SHP77 treated with DMSO at 0.1 percent for 48 hours (cell line): ENCODE data around the gene TSN.
"Not testable (repeated sequence)": the region's sequence is repeated elsewhere in the genome, so short reads cannot be mapped to it uniquely, and the experiment has no call there.

ENCODE experiments used
- DNase-seq: peaks from one replicate; lab custom pipeline; 2025; lab: John Stamatoyannopoulos, UW

TSN gene

GRCh38 chr2:121755237-121756111, at the start of gene TSN:
Gene TSN (plus strand): TSS chr2:121755651. CDS start chr2:121755780, 129 bp downstream.
- DNase-seq, result peak; percentile 80

GRCh38 chr2:121705958-121706357, 49.5 kb upstream of the TSN start:
- DNase-seq, result no peak

- no peak for DNase-seq
Measured at GRCh38 chr2:121707344-121707919, 48.0 kb upstream of the TSN start.

DNA sequence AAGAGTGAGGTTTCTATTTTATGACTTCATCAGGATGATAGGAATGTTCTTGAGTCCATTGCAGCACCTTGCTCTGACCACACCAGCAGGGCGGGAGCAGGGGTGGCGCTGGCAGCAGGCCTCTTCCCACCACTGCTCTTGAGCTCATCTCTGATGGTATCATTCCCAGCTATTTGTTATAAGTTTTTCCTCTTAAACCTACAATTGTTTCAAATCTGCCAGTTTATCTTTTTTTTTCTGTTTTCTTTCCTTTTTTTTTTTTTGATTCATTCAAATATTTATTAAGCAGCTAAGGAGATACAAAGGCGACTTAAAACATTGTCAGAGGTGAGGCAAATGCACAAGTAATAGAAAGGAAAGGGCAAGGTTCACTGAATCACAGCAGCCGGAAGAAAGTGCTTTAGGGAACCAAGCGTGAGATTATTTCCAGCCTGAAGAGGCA, 47.5 kb upstream of the TSN start:
- no peak for DNase-seq

DNA sequence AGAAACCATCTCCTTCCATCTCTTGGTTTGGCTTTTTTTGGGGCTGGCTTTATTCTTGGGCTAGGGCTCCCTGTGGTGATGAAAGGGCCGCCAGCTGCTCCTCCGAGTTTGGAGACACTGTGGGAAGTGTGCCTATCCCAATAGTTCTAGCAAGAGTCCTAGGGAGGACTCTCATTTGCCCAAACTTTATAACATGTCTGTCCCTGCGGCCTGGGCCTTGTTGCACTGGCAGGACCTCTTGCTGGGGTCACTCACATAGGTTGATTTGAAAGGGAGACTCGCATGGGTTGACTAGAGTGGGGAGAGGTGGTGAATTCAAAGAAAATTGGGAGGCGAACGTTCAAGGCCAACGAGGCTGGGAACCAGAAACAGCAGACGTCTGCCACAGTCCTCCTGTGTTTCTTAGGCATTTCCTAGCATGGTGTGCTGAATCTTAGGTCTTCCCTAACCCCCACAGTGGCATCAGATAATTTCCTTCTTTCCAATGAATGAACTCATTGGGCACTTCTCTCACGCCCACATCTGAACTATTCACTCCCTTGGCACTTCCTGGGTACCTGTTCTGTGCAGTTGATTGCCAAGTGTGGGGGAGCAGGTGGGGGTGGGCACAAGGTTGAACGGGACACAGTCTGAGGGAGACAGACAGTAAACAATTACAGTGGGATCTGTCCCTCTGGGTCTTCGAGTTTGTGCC, 45.5 kb upstream of the TSN start:
- DNase-seq, result no peak

DNA sequence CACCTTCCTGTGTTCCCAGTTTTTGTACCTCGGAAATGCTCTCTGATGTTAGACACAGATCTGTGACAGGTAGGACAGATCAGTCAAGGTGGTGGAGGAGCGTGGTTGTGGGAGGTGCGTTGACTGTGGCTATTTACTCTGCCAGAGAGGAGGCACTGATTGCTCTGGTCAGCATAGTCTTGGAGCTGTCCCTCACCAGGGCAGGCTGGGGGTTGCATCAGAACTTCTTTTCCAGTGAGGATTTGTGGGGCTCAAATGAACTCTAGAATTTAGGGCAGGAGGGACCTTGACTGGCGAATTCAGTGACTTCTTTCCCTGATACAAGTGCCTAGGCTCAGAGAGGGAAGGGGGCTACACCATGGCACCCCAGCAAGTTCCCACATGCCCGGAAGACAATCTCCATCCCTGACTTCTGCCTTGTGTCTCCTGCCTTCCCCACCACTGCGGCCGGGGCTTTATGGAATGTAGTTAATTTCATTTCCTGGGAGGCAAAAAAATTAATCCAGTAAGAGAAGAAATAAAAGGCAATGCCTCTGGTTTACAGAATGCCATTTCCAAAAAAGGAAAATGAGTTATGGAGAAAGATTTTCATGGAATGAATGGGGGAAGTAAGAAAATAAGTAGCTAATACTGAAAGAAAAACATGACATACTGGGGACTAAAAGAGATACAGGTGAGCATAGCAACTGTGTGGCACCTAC, 44.8 kb upstream of the TSN start:
- DNase-seq, result no peak

- DNase-seq, result not testable (repeated sequence)
Measured at GRCh38 chr2:121711481-121711880, 44.0 kb upstream of the TSN start.

GRCh38 chr2:121716126-121716525, 39.3 kb upstream of the TSN start:
- no peak for DNase-seq

DNA sequence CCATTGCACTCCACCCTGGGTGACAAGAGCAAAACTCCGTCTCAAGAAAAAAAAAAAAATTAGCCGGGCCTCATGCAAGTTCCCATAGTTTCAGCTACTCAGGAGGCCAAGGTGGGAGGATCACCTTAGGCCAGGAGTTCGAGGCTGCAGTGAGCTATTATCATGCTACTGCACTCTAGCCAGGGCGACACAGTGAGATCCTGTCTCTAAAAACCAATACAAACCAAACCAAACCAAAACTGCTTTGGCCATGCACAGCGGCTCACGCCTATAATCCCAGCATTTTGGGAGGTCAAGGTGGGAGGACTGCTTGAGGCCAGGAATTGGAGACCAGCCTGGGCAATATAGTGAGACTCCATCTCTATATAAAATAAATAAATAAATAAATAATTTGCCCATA, 37.9 kb upstream of the TSN start:
- DNase-seq, result no peak

- DNase-seq, result no peak
Measured at GRCh38 chr2:121721926-121722325, 33.5 kb upstream of the TSN start.

DNA sequence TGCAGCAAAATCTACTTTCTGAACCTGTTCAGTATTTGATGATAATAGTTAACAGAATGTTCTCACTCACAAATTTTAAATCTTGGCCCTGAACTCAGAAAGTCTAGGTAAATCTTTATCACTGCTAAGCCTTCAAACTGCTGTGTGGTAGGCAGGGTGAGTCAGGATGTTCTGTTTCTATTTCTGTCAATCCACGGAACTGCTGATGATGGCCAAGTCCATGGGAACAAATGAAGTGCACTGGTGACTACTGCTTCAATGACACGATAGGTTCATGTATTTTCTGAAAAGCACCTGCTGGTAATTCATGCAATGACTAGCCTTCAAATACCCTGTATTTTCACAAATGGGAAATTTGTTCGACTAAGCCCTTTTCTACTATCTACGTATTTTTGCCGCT, 33.0 kb upstream of the TSN start:
- DNase-seq, result no peak

GRCh38 chr2:121723316-121723715, 32.1 kb upstream of the TSN start:
- DNase-seq, result no peak

GRCh38 chr2:121727332-121727731, 28.1 kb upstream of the TSN start:
- DNase-seq, result no peak

DNA sequence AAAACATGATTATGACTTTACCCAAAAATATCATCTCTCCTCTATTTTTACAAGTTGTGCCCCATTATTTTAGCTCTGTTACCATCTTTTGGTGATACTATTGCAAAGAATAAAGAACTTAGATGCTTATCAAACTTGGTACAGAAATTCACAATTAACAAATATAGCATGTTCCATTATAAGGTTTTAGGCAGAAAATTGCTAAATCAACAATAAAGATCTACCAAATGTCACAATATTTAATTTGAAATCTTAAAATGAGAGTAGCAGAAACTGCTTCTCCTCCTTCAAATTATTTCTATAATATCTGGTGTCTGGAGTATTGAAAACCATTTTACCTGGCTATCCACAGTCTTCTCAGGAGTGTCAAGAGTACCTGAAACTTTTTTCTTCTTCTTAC, 27.5 kb upstream of the TSN start:
- DNase-seq, result no peak

DNA sequence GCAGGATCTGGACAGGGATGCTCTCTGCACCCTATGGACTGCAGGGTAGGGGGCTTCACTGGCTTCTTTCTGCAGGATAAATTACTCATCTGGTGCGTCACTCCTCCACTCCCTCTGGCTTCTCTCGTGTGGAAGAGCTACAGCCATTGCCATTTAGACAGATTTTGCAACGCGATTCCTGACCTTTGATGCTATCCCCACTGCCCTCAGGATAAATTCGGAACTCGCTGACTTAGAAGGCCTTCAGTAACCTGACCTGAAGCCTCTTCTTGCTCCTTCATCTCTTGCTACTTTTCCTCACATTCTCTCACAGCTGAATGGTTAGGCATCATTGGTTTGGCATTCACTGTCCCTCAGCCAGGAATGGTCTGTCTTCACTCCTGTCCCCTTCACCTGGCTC, 24.1 kb upstream of the TSN start:
- no peak for DNase-seq

DNA sequence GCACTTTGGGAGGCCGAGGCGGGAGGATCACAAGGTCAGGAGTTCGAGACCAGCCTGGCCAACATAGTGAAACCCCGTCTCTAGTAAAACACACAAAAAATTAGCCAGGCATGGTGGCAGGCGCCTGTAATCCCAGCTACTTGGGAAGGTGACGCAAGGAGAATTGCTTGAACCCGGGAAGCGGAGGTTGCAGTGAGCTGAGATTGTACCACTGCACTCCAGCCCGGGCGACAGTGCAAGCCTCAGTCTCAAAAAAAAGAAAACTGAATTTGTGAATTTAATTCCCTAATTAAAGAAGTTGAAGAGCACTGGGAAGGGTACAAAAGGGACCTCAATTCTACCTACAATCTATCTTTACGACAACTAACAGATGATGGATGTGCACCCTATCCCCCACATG, 20.9 kb upstream of the TSN start:
- not testable (repeated sequence) for DNase-seq

DNA sequence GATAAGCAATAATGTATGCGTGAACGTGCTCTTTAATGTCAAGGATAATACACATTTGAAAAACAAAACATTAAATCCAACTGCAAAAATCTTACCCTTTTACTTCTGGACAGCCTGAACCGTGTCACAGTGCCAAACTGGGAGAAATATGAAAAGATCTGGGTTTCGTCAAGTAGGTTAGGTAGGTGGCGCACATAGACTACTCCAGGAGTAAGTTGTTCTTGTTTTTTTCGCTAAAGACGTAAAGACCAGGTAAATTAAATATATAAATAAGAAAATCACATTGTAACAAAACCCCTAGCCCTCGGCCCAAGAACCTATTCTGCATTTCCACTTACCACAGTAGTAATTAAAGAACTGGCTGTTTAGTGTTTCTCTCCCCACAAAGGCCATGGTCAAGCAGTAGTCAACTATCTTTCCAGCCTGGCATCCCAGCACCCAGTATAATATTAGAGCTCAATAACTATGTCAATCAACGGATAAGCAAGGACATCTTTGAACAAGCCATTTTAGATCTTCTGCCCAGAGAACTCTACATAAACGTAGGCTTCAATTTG, 19.9 kb upstream of the TSN start:
- DNase-seq, result no peak

DNA sequence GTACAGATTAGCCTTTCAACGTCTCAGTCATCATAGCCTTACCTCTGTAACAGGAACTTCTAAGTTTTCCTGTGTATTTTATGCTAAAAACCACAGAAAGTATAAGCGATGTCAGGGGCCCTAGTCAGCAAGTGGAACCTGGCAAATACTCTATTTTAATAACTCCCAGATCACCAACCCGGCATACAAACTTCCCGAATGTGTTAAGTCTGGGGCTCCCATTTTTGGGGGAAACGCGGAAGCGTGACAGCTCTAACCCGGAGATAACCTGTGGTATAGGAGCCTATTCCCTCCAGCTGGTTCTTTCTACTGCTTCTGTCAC, 19.4 kb upstream of the TSN start:
- no peak for DNase-seq

DNA sequence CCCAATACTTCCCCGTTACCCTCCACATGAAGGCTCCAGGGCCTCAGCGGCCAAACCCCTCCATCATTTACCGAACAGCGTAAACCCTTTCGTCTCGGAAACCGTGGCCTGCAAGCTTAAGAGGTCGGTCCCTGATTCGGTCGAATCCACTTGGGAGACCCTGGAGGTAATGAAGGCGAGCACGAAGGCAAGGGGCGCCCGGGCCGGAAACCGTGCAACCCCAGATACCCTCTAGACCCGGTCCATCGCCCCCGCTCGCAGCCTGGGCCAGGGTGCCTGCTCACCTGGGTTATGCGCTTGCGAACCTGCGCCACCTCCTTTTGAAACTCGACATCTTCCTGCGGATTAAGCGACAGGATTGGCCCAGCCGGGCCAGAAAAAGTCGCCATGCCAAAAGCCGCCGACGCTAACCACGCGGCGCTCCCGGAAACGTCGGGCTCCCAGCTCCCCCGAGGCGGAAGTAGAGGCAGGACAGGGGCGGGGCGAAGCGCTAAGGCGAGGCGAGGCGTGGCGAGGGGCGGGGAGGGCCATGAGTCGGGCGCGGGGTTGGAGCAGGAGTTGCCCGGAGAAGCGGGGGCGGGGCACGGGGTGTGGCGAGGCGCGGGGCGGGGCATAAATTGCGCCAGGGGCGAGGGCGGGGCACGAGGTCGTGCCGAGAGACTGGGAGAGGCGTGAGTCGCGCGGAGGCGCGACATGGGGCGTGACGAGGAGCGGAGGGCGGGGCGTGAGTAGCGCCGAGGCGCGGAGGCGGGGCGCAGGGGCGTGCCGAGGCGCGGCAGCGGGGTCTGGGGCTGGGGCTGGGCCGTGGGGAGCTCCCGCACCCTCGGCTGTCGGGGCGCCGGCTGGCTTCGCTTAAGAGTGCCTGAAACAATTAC, 18.8 kb upstream of the TSN start, which contains the start of gene NIFK:
NIFK (minus strand) TSS at position 414 of the 875 bp plus-strand sequence; CDS start at position 389, 25 bp downstream.
- DNase-seq, result peak; percentile 90

DNA sequence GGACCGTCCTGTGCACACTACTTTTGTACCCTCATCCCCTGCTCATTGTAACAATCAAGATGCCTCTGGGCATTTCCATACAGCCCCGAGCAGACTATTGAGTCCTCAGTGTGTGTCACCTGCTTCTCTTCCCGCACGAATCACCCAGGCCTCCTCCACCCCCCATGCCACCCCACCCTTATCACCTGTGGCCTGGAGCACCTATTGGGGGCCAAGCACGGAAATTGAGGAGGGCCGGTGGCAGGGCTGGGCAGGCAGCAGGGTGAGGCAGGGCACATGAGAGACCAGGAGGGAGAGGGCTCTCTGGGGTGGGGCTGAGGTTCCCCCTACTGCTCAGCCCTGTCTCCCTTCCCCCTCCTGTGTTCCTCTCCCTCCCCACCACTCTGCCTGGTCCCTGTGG, 14.5 kb upstream of the TSN start:
- no peak for DNase-seq

DNA sequence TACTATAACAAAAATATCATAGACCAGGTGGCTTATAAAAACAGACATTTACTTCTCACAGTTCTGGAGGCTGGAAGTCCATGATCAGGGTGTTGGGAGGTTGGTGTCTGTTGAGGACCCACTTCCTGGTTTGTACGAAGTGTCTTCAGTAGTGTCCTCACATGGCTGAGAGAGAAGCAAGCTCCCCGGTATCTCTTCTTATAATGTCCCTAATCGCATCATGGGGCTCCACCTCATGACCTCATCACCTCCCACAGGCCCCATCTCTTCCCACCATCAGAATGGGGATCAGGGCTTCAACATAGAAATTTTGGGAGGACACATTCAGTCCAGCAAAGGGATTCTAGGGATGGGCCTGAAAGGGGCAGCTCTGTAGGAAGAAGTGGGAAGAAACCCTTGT, 14.0 kb upstream of the TSN start:
- no peak for DNase-seq
